Sigmoid colon (tissue), 7 donors: Measurements from ENCODE around the gene DIAPH2. TPM values are rescaled to one million over a fixed set of nuclear protein-coding genes. Genes with fewer than 3 reads are reported as not detected.
"Not testable (repeated sequence)": the region's sequence is repeated elsewhere in the genome, so short reads cannot be mapped to it uniquely, and the experiment has no call there.

Experiments used
- DNase-seq: peaks from one replicate; pipeline ENCODE4 v3.0.0-alpha.2; 2019
- H3K27ac ChIP-seq, 4 donors: fragments of 200-600 bp; sonication (generic); one replicate each; pipeline ENCODE4 v1.5.1; 2016 to 2019; ENCODE audit warnings: mild to moderate bottlenecking in 1 of 4
- H3K27me3 ChIP-seq, 3 donors: fragments of 200-600 bp; sonication (generic); one replicate each; pipeline ENCODE4 v1.5.1; 2019; ENCODE audit warnings: mild to moderate bottlenecking in 1 of 3
- H3K36me3 ChIP-seq, 4 donors: fragments of 200-600 bp; sonication (generic); one replicate each; pipeline ENCODE4 v1.5.1; 2016 to 2019
- H3K4me1 ChIP-seq, 4 donors: fragments of 200-600 bp; sonication (generic); one replicate each; pipeline ENCODE4 v1.5.1; 2017 to 2019
- H3K4me3 ChIP-seq, 4 donors: fragments of 200-600 bp; sonication (generic); one replicate each; pipeline ENCODE4 v1.5.1; 2017 to 2019; ENCODE audit warnings: mild to moderate bottlenecking in 2 of 4, moderate library complexity in 1 of 4
- H3K9me3 ChIP-seq, 4 donors: fragments of 200-600 bp in 3 of 4; sonication (generic) in 3 of 4; one replicate each; pipeline versions ENCODE4 v1.5.1 to v1.6.1; 2013 to 2019
- EP300 ChIP-seq, 4 donors: sonication (generic); formaldehyde crosslinking; IDR thresholded peaks; one replicate each; pipeline ENCODE4 v1.6.1; 2017; ENCODE audit warnings: antibody characterized with exemption in 4 of 4
- POLR2A ChIP-seq, 2 donors: fragments of 450-650 bp; IDR thresholded peaks; one replicate each; pipeline ENCODE4 v1.6.1; 2016; ENCODE audit warnings: antibody characterized with exemption in 2 of 2, mild to moderate bottlenecking in 2 of 2, moderate library complexity in 2 of 2
- POLR2AphosphoS5 ChIP-seq, 4 donors: sonication (generic); formaldehyde crosslinking; IDR thresholded peaks; one replicate each; pipeline ENCODE4 v1.6.1; 2017; ENCODE audit warnings: antibody characterized with exemption in 4 of 4
- WGBS, 2 donors: extraction: QIAGEN DNeasy Blood & Tissue Kit; methylation state at CpG; one replicate each; pipeline ENCODE4 v1.1.7; 2013; 5-methylcytosine and 5-hydroxymethylcytosine counted together
- intact Hi-C: fragments of 100-400 bp; cut with DNase I; formaldehyde crosslinking; loops from one replicate; pipeline ENCODE4 v1.15.1; 2023
- polyA plus RNA-seq, 3 donors: library from polyadenylated mRNA; stranded (reverse); fragments of 200-250 nt; gene quantifications; one replicate each; pipeline ENCODE4 v1.2.3, GENCODE V29; 2013
- total RNA-seq, 4 donors: library from RNA; depleted of rRNA; stranded (reverse); fragments of >200 nt; gene quantifications; one replicate each; pipeline ENCODE4 v1.1.0, GENCODE V29; 2016
- TF ChIP-seq, protein P1 (sequence below), 4 experiments: fragments of 450-650 bp in 3 of 4; fragments of 200-600 bp in 1 of 4; IDR thresholded peaks; one replicate each; pipeline ENCODE4 v1.5.1; 2016 to 2019; ENCODE audit warnings: antibody characterized with exemption in 4 of 4, mild to moderate bottlenecking in 3 of 4, moderate library complexity in 2 of 4
- donor health status: healthy with polysubstance abuse.
- donor health status: Bipolar disorder and iron deficiency.
- donor health status: healthy.

Gene DIAPH2
- total and polyA plus RNA-seq, 7 donors: 6.6 to 31.3 (median 21.7) TPM

DNA sequence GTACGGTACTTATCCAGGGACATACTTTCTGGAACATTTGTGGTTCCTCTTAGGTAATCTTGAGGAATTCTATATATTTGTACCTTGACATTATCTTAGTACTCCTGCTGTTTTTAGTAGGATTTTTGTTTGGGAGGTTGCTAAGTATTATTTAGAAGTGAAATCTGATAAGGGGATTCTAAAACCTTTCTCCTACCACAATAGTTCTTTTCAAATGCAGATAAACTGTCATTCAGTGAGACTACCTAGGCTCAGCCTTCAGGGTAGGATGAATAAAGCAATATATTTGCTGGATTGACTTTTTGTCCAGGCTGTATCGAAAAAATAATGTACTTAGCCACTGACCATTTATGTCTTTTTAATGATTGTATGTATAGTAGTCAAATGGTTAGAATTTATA lies 25.4 kb downstream of the DIAPH2 start:
- TF ChIP-seq POLR2A (IDR thresholded peaks at IDR 0.05) (no peak), EP300 (IDR thresholded peaks at IDR 0.05) (no peak), POLR2AphosphoS5 (IDR thresholded peaks at IDR 0.05) (no peak)
- TF ChIP-seq, protein P1, sequence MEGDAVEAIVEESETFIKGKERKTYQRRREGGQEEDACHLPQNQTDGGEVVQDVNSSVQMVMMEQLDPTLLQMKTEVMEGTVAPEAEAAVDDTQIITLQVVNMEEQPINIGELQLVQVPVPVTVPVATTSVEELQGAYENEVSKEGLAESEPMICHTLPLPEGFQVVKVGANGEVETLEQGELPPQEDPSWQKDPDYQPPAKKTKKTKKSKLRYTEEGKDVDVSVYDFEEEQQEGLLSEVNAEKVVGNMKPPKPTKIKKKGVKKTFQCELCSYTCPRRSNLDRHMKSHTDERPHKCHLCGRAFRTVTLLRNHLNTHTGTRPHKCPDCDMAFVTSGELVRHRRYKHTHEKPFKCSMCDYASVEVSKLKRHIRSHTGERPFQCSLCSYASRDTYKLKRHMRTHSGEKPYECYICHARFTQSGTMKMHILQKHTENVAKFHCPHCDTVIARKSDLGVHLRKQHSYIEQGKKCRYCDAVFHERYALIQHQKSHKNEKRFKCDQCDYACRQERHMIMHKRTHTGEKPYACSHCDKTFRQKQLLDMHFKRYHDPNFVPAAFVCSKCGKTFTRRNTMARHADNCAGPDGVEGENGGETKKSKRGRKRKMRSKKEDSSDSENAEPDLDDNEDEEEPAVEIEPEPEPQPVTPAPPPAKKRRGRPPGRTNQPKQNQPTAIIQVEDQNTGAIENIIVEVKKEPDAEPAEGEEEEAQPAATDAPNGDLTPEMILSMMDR (IDR thresholded peaks at IDR 0.05): no peak
- DNase-seq: no peak
- no peak overlapping the region for H3K27ac ChIP-seq
- 80 to 97% methylated on average over 2 of the region's 2 CpGs for WGBS, 2 donors
- no peak overlapping the region for H3K4me3 ChIP-seq
- H3K9me3 ChIP-seq: no peaks in the 10 kb centered on the region
- H3K4me1 ChIP-seq: no peaks in the 10 kb centered on the region
- H3K27me3 ChIP-seq: no peaks in the 10 kb centered on the region
- no peaks in the 10 kb centered on the region for H3K36me3 ChIP-seq
- intact Hi-C loops: no loop called here

DNA sequence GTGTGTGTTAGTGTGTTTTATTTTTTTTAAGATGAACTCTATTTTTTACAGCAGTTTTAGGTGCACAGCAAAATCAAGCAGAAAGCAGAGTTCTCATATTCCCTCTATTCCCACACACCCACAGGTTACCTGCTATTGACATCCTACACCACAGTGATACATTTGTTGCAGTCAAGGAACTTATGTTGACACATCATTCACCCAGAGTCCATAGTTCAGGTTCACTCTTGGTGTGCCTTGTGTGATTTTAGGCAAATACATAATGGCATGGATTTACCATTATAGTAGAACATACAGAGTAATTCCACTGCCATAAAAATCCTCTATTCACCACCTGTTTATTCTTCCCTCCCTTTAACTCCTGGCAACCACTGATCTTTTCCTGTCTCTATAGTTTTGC lies 28.7 kb downstream of the DIAPH2 start:
- intact Hi-C loops: no loop called here
- no peaks in the 10 kb centered on the region for H3K36me3 ChIP-seq
- H3K4me3 ChIP-seq: no peak overlapping the region
- H3K27me3 ChIP-seq: no peaks in the 10 kb centered on the region
- no peak for TF ChIP-seq POLR2A (IDR thresholded peaks at IDR 0.05)
- TF ChIP-seq EP300 (IDR thresholded peaks at IDR 0.05): no peak
- no peak for TF ChIP-seq POLR2AphosphoS5 (IDR thresholded peaks at IDR 0.05)
- TF ChIP-seq, protein P1 (IDR thresholded peaks at IDR 0.05): no peak
- H3K9me3 ChIP-seq: no peaks in the 10 kb centered on the region
- DNase-seq: no peak
- no peaks in the 10 kb centered on the region for H3K4me1 ChIP-seq
- no peak overlapping the region for H3K27ac ChIP-seq

DNA sequence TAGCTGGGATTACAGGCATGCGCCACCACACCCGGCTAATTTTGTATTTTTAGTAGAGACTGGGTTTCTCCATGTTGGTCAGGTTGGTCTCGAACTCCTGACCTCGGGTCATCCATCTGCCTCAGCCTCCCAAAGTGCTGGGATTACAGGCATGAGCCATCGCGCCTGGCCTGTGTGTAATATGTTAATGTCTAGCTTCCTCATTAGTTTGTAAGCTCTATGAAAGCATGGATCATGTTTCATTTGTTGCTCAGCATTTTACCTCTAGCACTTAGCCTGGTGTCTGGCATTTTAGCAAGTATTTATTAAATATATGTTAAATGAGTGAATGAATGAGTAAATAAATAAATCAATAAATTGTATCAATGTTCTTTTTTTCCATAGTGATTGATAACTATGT lies 29.8 kb downstream of the DIAPH2 start:
- H3K4me1 ChIP-seq, intact Hi-C loops, H3K9me3 ChIP-seq, H3K27ac ChIP-seq, H3K27me3 ChIP-seq, DNase-seq, H3K4me3 ChIP-seq, H3K36me3 ChIP-seq: not testable (repeated sequence)
- 35 to 89% methylated on average over 6 of the region's 6 CpGs for WGBS, 2 donors

DNA sequence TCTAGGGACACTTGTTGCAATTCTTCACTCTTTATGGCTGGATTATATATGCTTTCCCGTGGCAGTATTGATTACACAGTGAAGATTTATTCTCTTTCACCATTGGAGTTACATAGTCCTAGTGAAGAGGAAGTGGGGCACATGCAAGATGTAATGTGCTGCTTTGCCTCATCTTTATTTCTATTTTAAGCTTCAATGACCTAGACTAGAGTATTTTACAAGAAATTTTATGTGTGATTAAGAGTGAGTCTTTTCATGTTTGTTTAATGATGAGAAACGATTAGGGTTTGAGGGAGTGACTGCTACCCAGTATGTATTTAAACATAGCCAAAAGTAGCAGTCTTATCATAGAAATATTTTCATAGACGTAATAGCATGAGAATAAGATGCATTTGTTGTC lies 30.8 kb downstream of the DIAPH2 start:
- Histone ChIP-seq H3K4me3 (no peak overlapping the region), H3K36me3 (no peaks in the 10 kb centered on the region), H3K27me3 (no peaks in the 10 kb centered on the region), H3K9me3 (no peaks in the 10 kb centered on the region), H3K27ac (no peak overlapping the region), H3K4me1 (no peaks in the 10 kb centered on the region)
- 19 to 38% methylated on average over 3 of the region's 3 CpGs for WGBS, 2 donors
- intact Hi-C loops: no loop called here
- TF ChIP-seq, protein P1 (IDR thresholded peaks at IDR 0.05): no peak
- no peak for TF ChIP-seq EP300 (IDR thresholded peaks at IDR 0.05)
- TF ChIP-seq POLR2A (IDR thresholded peaks at IDR 0.05): no peak
- TF ChIP-seq POLR2AphosphoS5 (IDR thresholded peaks at IDR 0.05): no peak
- no peak for DNase-seq

- H3K27me3 ChIP-seq: no peaks in the 10 kb centered on the region
- WGBS, 2 donors: 97% methylated on average over 5 of the region's 5 CpGs
- no peaks in the 10 kb centered on the region for H3K9me3 ChIP-seq
- H3K36me3 ChIP-seq: no peaks in the 10 kb centered on the region
- H3K27ac ChIP-seq: no peak overlapping the region
- H3K4me1 ChIP-seq: no peaks in the 10 kb centered on the region
- TF ChIP-seq POLR2A (IDR thresholded peaks at IDR 0.05) (no peak), POLR2AphosphoS5 (IDR thresholded peaks at IDR 0.05) (no peak), EP300 (IDR thresholded peaks at IDR 0.05) (no peak)
- TF ChIP-seq, protein P1 (IDR thresholded peaks at IDR 0.05): no peak
- intact Hi-C loops: no loop called here
- DNase-seq: no peak
- H3K4me3 ChIP-seq: no peak overlapping the region
These were observed 34.7 kb downstream of the DIAPH2 start for GRCh38 chrX:96719161-96719875.
